ENCODE results near the gene REV1.

The REV1 gene

GRCh38 chr2:99520813-99521212 lies 31.0 kb upstream of the REV1 start (continued):
- TF ChIP-seq SCRT1 (tag by site-specific recombination; IDR thresholded peaks at IDR 0.05; ENCODE audit: borderline replicate concordance) (no peak), BCL11A (tag by site-specific recombination; IDR thresholded peaks at IDR 0.05; ENCODE audit: low read depth) (no peak), ZNF302 (tag by site-specific recombination; IDR thresholded peaks at IDR 0.05; ENCODE audit: low read depth) (no peak), ZNF645 (tag by site-specific recombination; IDR thresholded peaks at IDR 0.05) (no peak), ZNF18 (tag by site-specific recombination; IDR thresholded peaks at IDR 0.05) (no peak)

- Histone ChIP-seq H3K4me3 (ENCODE audit: low read depth, low read length) (no peak overlapping the region), H3K27ac (ENCODE audit: extremely low read depth, low read depth, low read length) (no peak overlapping the region), H3K9me3 (ENCODE audit: control insufficient read depth, insufficient read depth, low read depth, low read length) (no peaks in the 10 kb centered on the region), H3K36me3 (ENCODE audit: control insufficient read depth in 2 of 2, insufficient read depth in 1 of 2, low read length in 2 of 2) (no peaks in the 10 kb centered on the region), H3K4me1 (ENCODE audit: control insufficient read depth, insufficient read depth, low read length) (no peaks in the 10 kb centered on the region)
- no peak for TF ChIP-seq ZNF768 (tag by site-specific recombination; IDR thresholded peaks at IDR 0.05)
- no peak for TF ChIP-seq ZSCAN18 (tag by site-specific recombination; IDR thresholded peaks at IDR 0.05)
- ChIA-PET POLR2A (no interaction called here), CTCF (interaction anchor here (0.6 kb wide), 1 partner anchor 147 kb away, joined by 3 read pairs; no protein-coding TSS in a partner anchor)
Measured at GRCh38 chr2:99520195-99520594, 30.4 kb upstream of the REV1 start.

GRCh38 chr2:99514357-99514756 lies 24.5 kb upstream of the REV1 start:
- POLR2A ChIA-PET, result interaction anchor here (0.5 kb wide), 1 partner anchor 198 kb away, joined by 3 read pairs; no protein-coding TSS in a partner anchor
- Histone ChIP-seq H3K9me3 (ENCODE audit: control insufficient read depth, insufficient read depth, low read depth, low read length) (no peaks in the 10 kb centered on the region), H3K36me3 (ENCODE audit: control insufficient read depth in 2 of 2, insufficient read depth in 1 of 2, low read length in 2 of 2) (no peaks in the 10 kb centered on the region), H3K27ac (ENCODE audit: extremely low read depth, low read depth, low read length) (no peak overlapping the region), H3K4me1 (ENCODE audit: control insufficient read depth, insufficient read depth, low read length) (no peaks in the 10 kb centered on the region), H3K4me3 (ENCODE audit: low read depth, low read length) (no peak overlapping the region)
- CTCF ChIA-PET, result no interaction called here
- TF ChIP-seq CTCF (tag by site-specific recombination; IDR thresholded peaks at IDR 0.05), result no peak
- no peak for TF ChIP-seq ZNF560 (tag by site-specific recombination; IDR thresholded peaks at IDR 0.05; ENCODE audit: borderline replicate concordance)
- TF ChIP-seq ZNF132 (tag by site-specific recombination; IDR thresholded peaks at IDR 0.05; ENCODE audit: borderline replicate concordance), result no peak
- TF ChIP-seq ZNF558 (tag by site-specific recombination; IDR thresholded peaks at IDR 0.05), result no peak
- TF ChIP-seq ZBTB7A (tag by site-specific recombination; IDR thresholded peaks at IDR 0.05; ENCODE audit: low read depth), result no peak
- no peak for TF ChIP-seq PATZ1 (tag by site-specific recombination; IDR thresholded peaks at IDR 0.05)
- no peak for TF ChIP-seq ZNF768 (tag by site-specific recombination; IDR thresholded peaks at IDR 0.05)
- TF ChIP-seq ZNF791 (tag by site-specific recombination; IDR thresholded peaks at IDR 0.05), result no peak
- no peak for TF ChIP-seq KLF16 (tag by site-specific recombination; IDR thresholded peaks at IDR 0.05)
- TF ChIP-seq ZNF140 (tag by site-specific recombination; IDR thresholded peaks at IDR 0.05), result no peak
- no peak for TF ChIP-seq PRDM4 (tag by site-specific recombination; IDR thresholded peaks at IDR 0.05)
- TF ChIP-seq KLF7 (tag by site-specific recombination; IDR thresholded peaks at IDR 0.05; ENCODE audit: borderline replicate concordance), result no peak
- TF ChIP-seq ELK4 (IDR thresholded peaks at IDR 0.05; ENCODE audit: borderline replicate concordance, low read depth, low read length), result no peak
- TF ChIP-seq ZNF248 (tag by site-specific recombination; IDR thresholded peaks at IDR 0.05), result no peak
- no peak for TF ChIP-seq ZNF121 (tag by site-specific recombination; IDR thresholded peaks at IDR 0.05)
